Ishikawa (cell line): ENCODE measurements around the gene MPZL3.

Source experiments
- CEBPB ChIP-seq: IDR thresholded peaks from 2 replicates; pipeline ENCODE4 v1.6.1; 2012
- CREB1 ChIP-seq: IDR thresholded peaks from 2 replicates; pipeline ENCODE4 v1.6.1; 2012; ENCODE audit warnings: low read depth
- FOXM1 ChIP-seq: IDR thresholded peaks from 2 replicates; pipeline ENCODE4 v1.6.1; 2012; ENCODE audit warnings: low read depth, borderline replicate concordance
- RAD21 ChIP-seq: IDR thresholded peaks from 2 replicates; pipeline ENCODE4 v1.6.1; 2012; ENCODE audit warnings: low read depth

- TF ChIP-seq CREB1 (no peak), RAD21 (no peak), CEBPB (no peak), FOXM1 (no peak)
These were observed 22.1 kb downstream of the MPZL3 start for GRCh38 chr11:118230088-118230487.
